IMR-90 (cell line): ENCODE measurements around the gene PGK1. TPM values are rescaled to one million over a fixed set of nuclear protein-coding genes. Genes with fewer than 3 reads are reported as not detected.

Experiments used
- ATAC-seq: fragments of 200-7000 bp; cut with Tn5 transposase; 2 replicates; pipeline ENCODE4 v1.9.1; 2020; ENCODE audit warnings: low read depth, mild to moderate bottlenecking, moderate library complexity
- BruUV-seq: library from RNA; stranded (reverse); fragments of 400-500 nt; replicated peaks from 2 replicates; lab custom pipeline; 2021; lab: Mats Ljungman, UMichigan
- CTCF ChIA-PET: fragments of 300-600 bp; formaldehyde crosslinking; extraction: SDS; loops from one replicate; lab custom pipeline; 2021; ENCODE audit warnings: antibody characterized with exemption; lab: Yijun Ruan, JAX
- POLR2A ChIA-PET: fragments of 300-600 bp; sonication (Branson Sonifier 250); formaldehyde crosslinking; loops from one replicate; lab custom pipeline; 2022; ENCODE audit warnings: antibody characterized with exemption; ENCODE audit not compliant: unreplicated experiment; lab: Charles Lee
- DNase-seq: peaks from one replicate; pipeline ENCODE4 v3.0.0; 2013
- H2AFZ ChIP-seq: replicated peaks from 2 replicates; pipeline ENCODE3; 2013; ENCODE audit warnings: low read length, mild to moderate bottlenecking; ENCODE audit not compliant: poor library complexity
- H2AK5ac ChIP-seq: 2 replicates; pipeline ENCODE4 v1.6.1; 2013; ENCODE audit warnings: low read depth, low read length, inconsistent platforms
- H2AK9ac ChIP-seq: replicated peaks from 2 replicates; pipeline ENCODE3; 2013; ENCODE audit warnings: mild to moderate bottlenecking, low read depth, low read length, moderate library complexity; ENCODE audit not compliant: poor library complexity
- H2BK120ac ChIP-seq: 2 replicates; pipeline ENCODE4 v1.6.1; 2013; ENCODE audit warnings: low read depth, low read length, inconsistent platforms
- H2BK15ac ChIP-seq: 3 replicates; pipeline ENCODE4 v1.6.1; 2013; ENCODE audit warnings: low read depth, low read length, inconsistent platforms
- H2BK20ac ChIP-seq: 2 replicates; pipeline ENCODE4 v1.6.1; 2013; ENCODE audit warnings: low read depth, mild to moderate bottlenecking, inconsistent platforms, low read length, moderate library complexity
- H2BK5ac ChIP-seq: 2 replicates; pipeline ENCODE4 v1.6.1; 2013; ENCODE audit warnings: mild to moderate bottlenecking, low read depth, low read length, inconsistent platforms; ENCODE audit not compliant: poor library complexity, severe bottlenecking
- H3K14ac ChIP-seq: replicated peaks from 2 replicates; pipeline ENCODE4 v1.6.1; 2013; ENCODE audit warnings: low read depth, low read length, inconsistent platforms
- H3K18ac ChIP-seq: 2 replicates; pipeline ENCODE4 v1.6.1; 2013; ENCODE audit warnings: low read depth, low read length, control low read depth
- H3K23ac ChIP-seq: 2 replicates; pipeline ENCODE4 v1.6.1; 2013; ENCODE audit warnings: low read depth, low read length, inconsistent platforms
- H3K27ac ChIP-seq: 2 replicates; pipeline ENCODE4 v1.5.1; 2013; ENCODE audit warnings: mild to moderate bottlenecking, control low read depth, low read length; ENCODE audit not compliant: insufficient read depth
- H3K27me3 ChIP-seq: 2 replicates; pipeline ENCODE4 v1.6.1; 2013; ENCODE audit warnings: low read length; ENCODE audit not compliant: control insufficient read depth, insufficient read depth
- H3K36me3 ChIP-seq: 2 replicates; pipeline ENCODE4 v1.6.1; 2013; ENCODE audit warnings: low read length, mixed read lengths; ENCODE audit not compliant: control insufficient read depth, insufficient read depth
- H3K4ac ChIP-seq: 2 replicates; pipeline ENCODE4 v1.6.1; 2013; ENCODE audit warnings: low read depth, low read length, inconsistent platforms
- H3K4me1 ChIP-seq: 2 replicates; pipeline ENCODE4 v1.6.1; 2013; ENCODE audit warnings: low read length, mixed read lengths; ENCODE audit not compliant: control insufficient read depth, insufficient read depth
- H3K4me2 ChIP-seq: 2 replicates; pipeline ENCODE4 v1.6.1; 2013; ENCODE audit warnings: low read depth, mild to moderate bottlenecking, control low read depth, low read length, moderate library complexity
- H3K4me3 ChIP-seq: 2 replicates; pipeline ENCODE4 v1.5.1; 2013; ENCODE audit warnings: low read depth, mild to moderate bottlenecking, control low read depth, low read length, moderate library complexity; ENCODE audit not compliant: insufficient read depth
- H3K56ac ChIP-seq: 2 replicates; pipeline ENCODE4 v1.6.1; 2013; ENCODE audit warnings: low read length, inconsistent platforms; ENCODE audit not compliant: insufficient read depth; ENCODE audit errors: extremely low read depth
- H3K79me1 ChIP-seq, 2 experiments: 2 replicates each; pipeline ENCODE4 v1.6.1; 2013; ENCODE audit warnings: low read length in 2 of 2, inconsistent platforms in 1 of 2, low read depth in 1 of 2
- H3K9ac ChIP-seq: 2 replicates; pipeline ENCODE4 v1.6.1; 2013; ENCODE audit warnings: low read depth, low read length, control low read depth
- H3K9me1 ChIP-seq: 2 replicates; pipeline ENCODE4 v1.6.1; 2013; ENCODE audit warnings: low read length, inconsistent platforms; ENCODE audit not compliant: insufficient read depth
- H3K9me3 ChIP-seq: 2 replicates; pipeline ENCODE4 v1.6.1; 2013; ENCODE audit warnings: low read length; ENCODE audit not compliant: control insufficient read depth, insufficient read depth
- H4K20me1 ChIP-seq: 2 replicates; pipeline ENCODE4 v1.6.1; 2013; ENCODE audit warnings: low read length, inconsistent platforms; ENCODE audit not compliant: insufficient read depth
- H4K5ac ChIP-seq: 2 replicates; pipeline ENCODE4 v1.6.1; 2013; ENCODE audit warnings: mild to moderate bottlenecking, low read depth, low read length, control low read depth
- H4K8ac ChIP-seq, 2 experiments: 2 replicates each; pipeline ENCODE4 v1.6.1; 2013; ENCODE audit warnings: low read depth in 2 of 2, low read length in 2 of 2, control low read depth in 1 of 2, inconsistent platforms in 1 of 2
- H4K91ac ChIP-seq: 2 replicates; pipeline ENCODE4 v1.6.1; 2013; ENCODE audit warnings: low read depth, low read length, inconsistent platforms; ENCODE audit not compliant: insufficient read depth
- BHLHE40 ChIP-seq: fragments of 150-350 bp; IDR thresholded peaks from 2 replicates; pipeline ENCODE4 v1.6.1; 2016; ENCODE audit warnings: mild to moderate bottlenecking, low read depth, low read length
- CEBPB ChIP-seq: IDR thresholded peaks from 2 replicates; pipeline ENCODE4 v1.6.1; 2012; ENCODE audit warnings: low read depth, low read length, improper control_type of control experiment
- CHD1 ChIP-seq: IDR thresholded peaks from 2 replicates; pipeline ENCODE4 v1.6.1; 2012; ENCODE audit warnings: low read depth, low read length, improper control_type of control experiment
- CTCF ChIP-seq: conservative IDR thresholded peaks from 2 replicates; pipeline ENCODE4 v1.5.1; 2012; ENCODE audit warnings: mild to moderate bottlenecking, low read depth, low read length, improper control_type of control experiment
- ELK1 ChIP-seq: fragments of 150-350 bp; IDR thresholded peaks from 2 replicates; pipeline ENCODE4 v1.6.1; 2016; ENCODE audit warnings: low read depth, mild to moderate bottlenecking, low read length, moderate library complexity, borderline replicate concordance
- FOS ChIP-seq: fragments of 150-350 bp; IDR thresholded peaks from 2 replicates; pipeline ENCODE4 v1.6.1; 2016; ENCODE audit warnings: low read depth, low read length
- MAFK ChIP-seq: IDR thresholded peaks from 2 replicates; pipeline ENCODE4 v1.6.1; 2012; ENCODE audit warnings: low read depth, low read length, improper control_type of control experiment
- MAZ ChIP-seq: IDR thresholded peaks from 2 replicates; pipeline ENCODE4 v1.6.1; 2012; ENCODE audit warnings: low read depth, mild to moderate bottlenecking, low read length, improper control_type of control experiment, moderate library complexity, borderline replicate concordance
- MXI1 ChIP-seq: IDR thresholded peaks from 2 replicates; pipeline ENCODE4 v1.6.1; 2012; ENCODE audit warnings: low read depth, mild to moderate bottlenecking, low read length, moderate library complexity, borderline replicate concordance
- NFE2L2 ChIP-seq: fragments of 150-350 bp; IDR thresholded peaks from 2 replicates; pipeline ENCODE4 v1.6.1; 2016; ENCODE audit warnings: low read depth, mild to moderate bottlenecking, low read length
- POLR2A ChIP-seq: IDR thresholded peaks from 2 replicates; pipeline ENCODE4 v1.6.1; 2012; ENCODE audit warnings: mild to moderate bottlenecking, low read depth, low read length
- RAD21 ChIP-seq: IDR thresholded peaks from 2 replicates; pipeline ENCODE4 v1.6.1; 2012; ENCODE audit warnings: low read length, improper control_type of control experiment
- RCOR1 ChIP-seq: IDR thresholded peaks from 2 replicates; pipeline ENCODE4 v1.6.1; 2012; ENCODE audit warnings: mild to moderate bottlenecking, low read length, improper control_type of control experiment; ENCODE audit not compliant: insufficient replicate concordance
- RFX5 ChIP-seq: IDR thresholded peaks from 2 replicates; pipeline ENCODE4 v1.8.0; 2012; ENCODE audit warnings: low read depth, mild to moderate bottlenecking, low read length, moderate library complexity
- SMC3 ChIP-seq: fragments of 150-350 bp; IDR thresholded peaks from 2 replicates; pipeline ENCODE4 v1.6.1; 2016; ENCODE audit warnings: low read depth, mild to moderate bottlenecking, antibody characterized with exemption, low read length, moderate library complexity
- USF2 ChIP-seq: fragments of 150-350 bp; IDR thresholded peaks from 2 replicates; pipeline ENCODE4 v1.6.1; 2017; ENCODE audit warnings: mild to moderate bottlenecking, antibody characterized with exemption, low read length, low read depth
- WGBS, 2 experiments: methylation state at CpG; one replicate each; pipeline versions ENCODE4 v1.1.5 to v1.1.7; 2013; ENCODE audit warnings: missing lambda C conversion rate in 2 of 2; ENCODE audit not compliant: insufficient read length in 1 of 2; ENCODE audit errors: extremely low coverage in 2 of 2; 5-methylcytosine and 5-hydroxymethylcytosine counted together
- dilution Hi-C: fragments of 300-500 bp; cut with HindIII; formaldehyde crosslinking; loops from one replicate; pipeline ENCODE4 v1.14.3; 2018; ENCODE audit warnings: low sequenced_read_pairs; ENCODE audit not compliant: unreplicated experiment
- in situ Hi-C: fragments of 300-500 bp; cut with MboI; formaldehyde crosslinking; loops from 3 replicates; pipeline ENCODE4 v1.14.3; 2019; ENCODE audit warnings: low sequenced_read_pairs, inconsistent platforms, mixed read lengths
- intact Hi-C: fragments of 100-400 bp; cut with micrococcal nuclease; formaldehyde crosslinking; loops from 2 replicates; pipeline ENCODE4 v1.10.0; 2022
- polyA plus RNA-seq, 3 experiments: library from polyadenylated mRNA; depleted of rRNA; stranded (reverse); fragments of >200 nt; gene quantifications; 2 replicates each; pipeline ENCODE4 v1.2.3, GENCODE V29; 2012; ENCODE audit warnings: low replicate concordance in 1 of 3
- total RNA-seq: library from RNA; depleted of rRNA; stranded (reverse); fragments of >200 nt; gene quantifications from 2 replicates; pipeline ENCODE4 v1.2.3, GENCODE V29; 2012

Gene PGK1
- total and polyA plus RNA-seq, 2 of the 4 experiments (the other 2 are of a cell fraction) = 498 to 744 TPM

- Histone ChIP-seq H4K91ac (no peak overlapping the region; the same call in 1 of the 2 replicates), H2AK5ac (no peak overlapping the region), H2BK5ac (peak overlapping the region; percentile 94), H3K4me3 (peak overlapping the region; percentile 48; the same call in 1 of the 2 replicates), H3K18ac (no peak overlapping the region), H3K9me3 (peaks cover 4% of the 10 kb centered on the region; the same call in 1 of the 2 replicates), H4K20me1 (peaks cover 35% of the 10 kb centered on the region), H2AK9ac (no peak overlapping the region), H4K5ac (peak overlapping the region; percentile 58; the same call in 1 of the 2 replicates), H3K27me3 (peaks cover 3% of the 10 kb centered on the region), H3K36me3 (no peaks in the 10 kb centered on the region; the same call in 1 of the 2 replicates), H3K27ac (0 out of 2 replicates have a peak overlapping the region, but pooled peaks have one; percentile 4), H2BK15ac (no peak overlapping the region), H2BK20ac (no peak overlapping the region), H3K4me2 (peak overlapping the region; percentile 90), H3K9me1 (no peaks in the 10 kb centered on the region), H3K79me1 (peaks cover 2 to 5% of the 10 kb centered on the region in 2 experiments; a peak in 1 of 4 replicates), H2BK120ac (no peak overlapping the region), H3K14ac (no peak overlapping the region), H4K8ac (peak overlapping the region; percentile 59 to 75), H3K9ac (no peak overlapping the region), H3K4me1 (peaks cover 3% of the 10 kb centered on the region; the same call in 1 of the 2 replicates), H3K23ac (no peak overlapping the region), H3K56ac (no peak overlapping the region), H2AFZ (no peak overlapping the region), H3K4ac (no peak overlapping the region)
- dilution Hi-C loops = no loop called here
- DNase-seq (peak; percentile 60), ATAC-seq (no peak; the same call in 1 of the 2 replicates)
- TF ChIP-seq RFX5 (no peak), USF2 (no peak), FOS (no peak), CHD1 (no peak), CTCF (no peak), POLR2A (no peak), RAD21 (no peak), MAFK (no peak), NFE2L2 (no peak), CEBPB (no peak), MXI1 (no peak), MAZ (no peak), ELK1 (no peak), BHLHE40 (no peak), SMC3 (no peak), RCOR1 (no peak)
- no TSS peak for BruUV-seq
- no CpG with 5 or more reads among the region's 1 CpG for WGBS, 2 experiments
- in situ Hi-C loops = no loop called here
- intact Hi-C loops = no loop called here
- POLR2A ChIA-PET = no interaction called here
- CTCF ChIA-PET = interaction anchor here (1.8 kb wide), 1 partner anchor 10 kb away, joined by 4 read pairs; no protein-coding TSS in a partner anchor
Measured at GRCh38 chrX:78102091-78102490, 2.0 kb upstream of the PGK1 start.
